ENCODE results near the gene PAN3. TPM values are rescaled to one million over a fixed set of nuclear protein-coding genes. Genes with fewer than 3 reads are reported as not detected.

Gene PAN3
- total and polyA plus RNA-seq, 8 donors, result 12.4 to 26.4 (median 16.3) TPM

DNA sequence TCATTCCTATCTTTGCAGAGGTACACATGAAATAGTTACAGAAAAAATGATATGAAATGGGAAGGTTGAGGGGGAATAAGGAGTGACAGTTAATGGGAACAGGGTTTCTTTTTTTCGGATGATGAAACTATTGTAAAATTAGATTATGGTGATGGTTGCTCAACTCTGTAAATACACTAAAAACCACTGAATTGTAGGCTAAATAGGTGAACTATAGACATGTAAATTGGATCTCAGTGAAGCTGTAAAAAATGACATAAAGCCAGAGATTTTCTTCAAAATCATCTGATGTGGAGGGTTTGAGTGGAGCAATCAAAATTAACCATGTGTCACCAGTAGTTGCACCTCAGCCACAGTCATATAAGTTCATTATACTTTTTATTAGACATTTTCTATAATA lies 31.4 kb upstream of the PAN3 start:
- Histone ChIP-seq H3K4me1 (no peaks in the 10 kb centered on the region), H3K27me3 (no peaks in the 10 kb centered on the region), H3K9me3 (no peaks in the 10 kb centered on the region), H3K27ac (no peak overlapping the region), H3K36me3 (no peaks in the 10 kb centered on the region), H3K4me3 (no peak overlapping the region)
- FAIRE-seq, result no peak
- 61 to 67% methylated on average over 1 of the region's 1 CpG for WGBS, 2 donors
- TF ChIP-seq, protein P1, sequence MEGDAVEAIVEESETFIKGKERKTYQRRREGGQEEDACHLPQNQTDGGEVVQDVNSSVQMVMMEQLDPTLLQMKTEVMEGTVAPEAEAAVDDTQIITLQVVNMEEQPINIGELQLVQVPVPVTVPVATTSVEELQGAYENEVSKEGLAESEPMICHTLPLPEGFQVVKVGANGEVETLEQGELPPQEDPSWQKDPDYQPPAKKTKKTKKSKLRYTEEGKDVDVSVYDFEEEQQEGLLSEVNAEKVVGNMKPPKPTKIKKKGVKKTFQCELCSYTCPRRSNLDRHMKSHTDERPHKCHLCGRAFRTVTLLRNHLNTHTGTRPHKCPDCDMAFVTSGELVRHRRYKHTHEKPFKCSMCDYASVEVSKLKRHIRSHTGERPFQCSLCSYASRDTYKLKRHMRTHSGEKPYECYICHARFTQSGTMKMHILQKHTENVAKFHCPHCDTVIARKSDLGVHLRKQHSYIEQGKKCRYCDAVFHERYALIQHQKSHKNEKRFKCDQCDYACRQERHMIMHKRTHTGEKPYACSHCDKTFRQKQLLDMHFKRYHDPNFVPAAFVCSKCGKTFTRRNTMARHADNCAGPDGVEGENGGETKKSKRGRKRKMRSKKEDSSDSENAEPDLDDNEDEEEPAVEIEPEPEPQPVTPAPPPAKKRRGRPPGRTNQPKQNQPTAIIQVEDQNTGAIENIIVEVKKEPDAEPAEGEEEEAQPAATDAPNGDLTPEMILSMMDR (IDR thresholded peaks at IDR 0.05), result no peak
- intact Hi-C loops (cut with DNase I), result no loop called here
- DNase-seq, result no peak
- no peak for ATAC-seq

DNA sequence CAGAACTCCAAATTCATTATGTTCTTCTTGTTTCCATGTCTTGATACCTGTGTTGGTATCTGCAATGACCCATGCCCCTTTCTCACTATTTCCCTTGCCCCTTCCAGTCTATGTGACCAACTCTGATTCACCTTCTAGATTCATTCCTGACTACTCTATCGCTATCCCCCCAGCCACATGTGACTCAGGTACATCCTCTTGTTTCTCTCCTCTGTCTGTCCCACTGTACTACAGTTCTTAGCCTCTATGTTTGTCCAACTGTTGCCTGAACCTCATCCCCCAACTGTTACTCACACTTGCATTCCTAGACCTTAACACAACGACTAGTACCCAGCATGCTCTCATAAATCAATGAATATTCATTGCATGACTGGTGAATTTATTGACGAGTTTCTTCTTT lies 27.9 kb upstream of the PAN3 start:
- no peak for ATAC-seq
- intact Hi-C loops (cut with DNase I), result no loop called here
- Histone ChIP-seq H3K4me3 (no peak overlapping the region), H3K9me3 (no peaks in the 10 kb centered on the region), H3K36me3 (no peaks in the 10 kb centered on the region), H3K27ac (no peak overlapping the region), H3K27me3 (no peaks in the 10 kb centered on the region), H3K4me1 (no peaks in the 10 kb centered on the region)
- TF ChIP-seq, protein P1 (IDR thresholded peaks at IDR 0.05), result no peak
- 65 to 72% methylated on average over 3 of the region's 3 CpGs for WGBS, 2 donors
- no peak for FAIRE-seq
- DNase-seq, result no peak

DNA sequence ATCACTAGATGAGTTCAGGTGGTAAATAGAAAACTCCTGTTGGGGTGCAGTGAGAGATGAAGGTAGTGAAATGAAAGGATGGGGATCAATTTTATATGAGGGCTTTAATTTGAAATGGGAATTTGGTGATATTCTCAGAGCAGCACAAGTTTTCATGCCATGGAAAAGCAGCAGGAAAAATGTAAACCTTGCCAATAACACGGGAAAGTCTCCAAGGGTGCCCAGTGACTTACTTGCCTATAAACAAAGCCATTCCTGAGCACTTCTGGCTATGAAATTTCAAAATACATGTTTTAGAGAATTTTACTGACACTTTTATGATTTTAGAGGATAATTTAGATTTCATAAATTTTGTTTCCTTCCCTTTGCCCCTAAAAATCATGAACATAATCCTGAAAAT lies 21.6 kb upstream of the PAN3 start:
- DNase-seq (no peak), ATAC-seq (no peak), FAIRE-seq (no peak)
- 39 to 48% methylated on average over 1 of the region's 1 CpG for WGBS, 2 donors
- Histone ChIP-seq H3K27ac (no peak overlapping the region), H3K9me3 (no peaks in the 10 kb centered on the region), H3K4me3 (no peak overlapping the region), H3K36me3 (no peaks in the 10 kb centered on the region), H3K27me3 (no peaks in the 10 kb centered on the region), H3K4me1 (no peaks in the 10 kb centered on the region)
- intact Hi-C loops (cut with DNase I), result no loop called here
- TF ChIP-seq, protein P1 (IDR thresholded peaks at IDR 0.05), result no peak

DNA sequence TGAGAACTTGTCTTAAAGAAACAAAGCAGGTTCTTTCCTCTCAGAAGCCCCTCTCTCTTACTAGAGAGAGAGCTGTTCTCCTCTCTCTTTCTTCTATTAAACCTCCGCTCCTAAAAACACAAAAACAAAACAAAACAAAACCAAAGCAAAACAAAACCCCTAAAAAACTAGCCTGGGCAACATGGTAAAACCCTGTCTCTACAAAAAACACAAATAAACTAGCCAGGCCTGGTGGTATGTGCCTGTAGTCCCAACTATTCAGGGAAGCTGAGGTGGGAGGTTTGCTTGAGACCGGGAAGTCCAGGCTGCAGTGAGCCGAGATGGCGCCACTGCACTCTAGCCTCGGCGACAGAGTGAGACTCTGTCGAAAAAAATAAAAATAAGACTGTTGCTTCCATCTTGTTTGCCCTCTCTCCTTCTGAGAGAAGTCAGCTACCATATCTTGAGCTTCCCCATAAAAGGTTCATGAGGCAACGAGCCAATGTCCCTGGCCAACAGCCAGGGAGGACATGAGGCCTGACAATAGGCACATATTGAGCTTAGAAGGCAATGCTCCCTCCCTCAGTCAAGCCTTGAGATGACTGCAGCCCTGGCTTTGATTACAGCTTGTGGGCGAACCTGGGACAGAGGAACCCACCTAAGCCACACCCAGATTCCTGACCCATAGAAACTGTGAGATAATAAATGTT lies 20.5 kb upstream of the PAN3 start:
- DNase-seq, result peak in 3 of 6 donors; percentile 37 to 51 (median 40)
- Histone ChIP-seq H3K27ac (no peak overlapping the region), H3K27me3 (no peaks in the 10 kb centered on the region), H3K4me1 (no peaks in the 10 kb centered on the region), H3K36me3 (no peaks in the 10 kb centered on the region), H3K4me3 (no peak overlapping the region), H3K9me3 (no peaks in the 10 kb centered on the region)
- intact Hi-C loops (cut with DNase I), result no loop called here
- FAIRE-seq, result no peak
- no peak for ATAC-seq
- WGBS, 2 donors, result 62 to 65% methylated on average over 9 of the region's 9 CpGs
- TF ChIP-seq, protein P1 (IDR thresholded peaks at IDR 0.05), result no peak

DNA sequence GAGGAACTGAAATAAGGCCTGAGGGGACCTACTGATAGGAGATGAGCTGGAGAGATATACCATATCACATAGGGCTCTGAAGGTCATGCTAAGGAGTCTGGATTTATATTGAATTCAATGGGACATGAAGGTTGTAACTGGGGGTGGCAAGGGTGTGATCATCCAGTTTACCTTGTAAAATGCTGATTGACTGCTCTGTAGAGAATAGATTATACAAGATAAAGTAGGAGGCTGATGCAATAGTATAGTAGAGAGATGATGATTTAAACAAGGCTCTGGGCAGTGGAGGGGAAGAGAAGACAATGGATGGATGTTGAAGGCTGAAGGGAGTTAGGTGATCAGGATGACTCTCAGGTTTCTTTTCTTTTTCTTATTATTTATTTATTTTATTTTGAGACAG lies 18.0 kb upstream of the PAN3 start:
- Histone ChIP-seq H3K4me3 (no peak overlapping the region), H3K4me1 (no peaks in the 10 kb centered on the region), H3K9me3 (no peaks in the 10 kb centered on the region), H3K27me3 (no peaks in the 10 kb centered on the region), H3K27ac (no peak overlapping the region), H3K36me3 (no peaks in the 10 kb centered on the region)
- TF ChIP-seq, protein P1 (IDR thresholded peaks at IDR 0.05), result no peak
- FAIRE-seq (no peak), DNase-seq (no peak), ATAC-seq (no peak)
- intact Hi-C loops (cut with DNase I), result no loop called here
